IMR-90 (cell line): ENCODE data around the gene HEATR3. TPM values are rescaled to one million over a fixed set of nuclear protein-coding genes. Genes with fewer than 3 reads are reported as not detected.

Experiments used
- ATAC-seq: fragments of 200-7000 bp; cut with Tn5 transposase; 2 replicates; pipeline ENCODE4 v1.9.1; 2020; ENCODE audit warnings: low read depth, mild to moderate bottlenecking, moderate library complexity
- BruUV-seq: library from RNA; stranded (reverse); fragments of 400-500 nt; replicated peaks from 2 replicates; lab custom pipeline; 2021; lab: Mats Ljungman, UMichigan
- CTCF ChIA-PET: fragments of 300-600 bp; formaldehyde crosslinking; extraction: SDS; loops from one replicate; lab custom pipeline; 2021; ENCODE audit warnings: antibody characterized with exemption; lab: Yijun Ruan, JAX
- POLR2A ChIA-PET: fragments of 300-600 bp; sonication (Branson Sonifier 250); formaldehyde crosslinking; loops from one replicate; lab custom pipeline; 2022; ENCODE audit warnings: antibody characterized with exemption; ENCODE audit not compliant: unreplicated experiment; lab: Charles Lee
- DNase-seq: peaks from one replicate; pipeline ENCODE4 v3.0.0; 2013
- H2AFZ ChIP-seq: replicated peaks from 2 replicates; pipeline ENCODE3; 2013; ENCODE audit warnings: low read length, mild to moderate bottlenecking; ENCODE audit not compliant: poor library complexity
- H2AK5ac ChIP-seq: 2 replicates; pipeline ENCODE4 v1.6.1; 2013; ENCODE audit warnings: low read depth, low read length, inconsistent platforms
- H2AK9ac ChIP-seq: replicated peaks from 2 replicates; pipeline ENCODE3; 2013; ENCODE audit warnings: mild to moderate bottlenecking, low read depth, low read length, moderate library complexity; ENCODE audit not compliant: poor library complexity
- H2BK120ac ChIP-seq: 2 replicates; pipeline ENCODE4 v1.6.1; 2013; ENCODE audit warnings: low read depth, low read length, inconsistent platforms
- H2BK15ac ChIP-seq: 3 replicates; pipeline ENCODE4 v1.6.1; 2013; ENCODE audit warnings: low read depth, low read length, inconsistent platforms
- H2BK20ac ChIP-seq: 2 replicates; pipeline ENCODE4 v1.6.1; 2013; ENCODE audit warnings: low read depth, mild to moderate bottlenecking, inconsistent platforms, low read length, moderate library complexity
- H2BK5ac ChIP-seq: 2 replicates; pipeline ENCODE4 v1.6.1; 2013; ENCODE audit warnings: mild to moderate bottlenecking, low read depth, low read length, inconsistent platforms; ENCODE audit not compliant: poor library complexity, severe bottlenecking
- H3K14ac ChIP-seq: replicated peaks from 2 replicates; pipeline ENCODE4 v1.6.1; 2013; ENCODE audit warnings: low read depth, low read length, inconsistent platforms
- H3K18ac ChIP-seq: 2 replicates; pipeline ENCODE4 v1.6.1; 2013; ENCODE audit warnings: low read depth, low read length, control low read depth
- H3K23ac ChIP-seq: 2 replicates; pipeline ENCODE4 v1.6.1; 2013; ENCODE audit warnings: low read depth, low read length, inconsistent platforms
- H3K27ac ChIP-seq: 2 replicates; pipeline ENCODE4 v1.5.1; 2013; ENCODE audit warnings: mild to moderate bottlenecking, control low read depth, low read length; ENCODE audit not compliant: insufficient read depth
- H3K27me3 ChIP-seq: 2 replicates; pipeline ENCODE4 v1.6.1; 2013; ENCODE audit warnings: low read length; ENCODE audit not compliant: control insufficient read depth, insufficient read depth
- H3K36me3 ChIP-seq: 2 replicates; pipeline ENCODE4 v1.6.1; 2013; ENCODE audit warnings: low read length, mixed read lengths; ENCODE audit not compliant: control insufficient read depth, insufficient read depth
- H3K4ac ChIP-seq: 2 replicates; pipeline ENCODE4 v1.6.1; 2013; ENCODE audit warnings: low read depth, low read length, inconsistent platforms
- H3K4me1 ChIP-seq: 2 replicates; pipeline ENCODE4 v1.6.1; 2013; ENCODE audit warnings: low read length, mixed read lengths; ENCODE audit not compliant: control insufficient read depth, insufficient read depth
- H3K4me2 ChIP-seq: 2 replicates; pipeline ENCODE4 v1.6.1; 2013; ENCODE audit warnings: low read depth, mild to moderate bottlenecking, control low read depth, low read length, moderate library complexity
- H3K4me3 ChIP-seq: 2 replicates; pipeline ENCODE4 v1.5.1; 2013; ENCODE audit warnings: low read depth, mild to moderate bottlenecking, control low read depth, low read length, moderate library complexity; ENCODE audit not compliant: insufficient read depth
- H3K56ac ChIP-seq: 2 replicates; pipeline ENCODE4 v1.6.1; 2013; ENCODE audit warnings: low read length, inconsistent platforms; ENCODE audit not compliant: insufficient read depth; ENCODE audit errors: extremely low read depth
- H3K79me1 ChIP-seq, 2 experiments: 2 replicates each; pipeline ENCODE4 v1.6.1; 2013; ENCODE audit warnings: low read length in 2 of 2, inconsistent platforms in 1 of 2, low read depth in 1 of 2
- H3K9ac ChIP-seq: 2 replicates; pipeline ENCODE4 v1.6.1; 2013; ENCODE audit warnings: low read depth, low read length, control low read depth
- H3K9me1 ChIP-seq: 2 replicates; pipeline ENCODE4 v1.6.1; 2013; ENCODE audit warnings: low read length, inconsistent platforms; ENCODE audit not compliant: insufficient read depth
- H3K9me3 ChIP-seq: 2 replicates; pipeline ENCODE4 v1.6.1; 2013; ENCODE audit warnings: low read length; ENCODE audit not compliant: control insufficient read depth, insufficient read depth
- H4K20me1 ChIP-seq: 2 replicates; pipeline ENCODE4 v1.6.1; 2013; ENCODE audit warnings: low read length, inconsistent platforms; ENCODE audit not compliant: insufficient read depth
- H4K5ac ChIP-seq: 2 replicates; pipeline ENCODE4 v1.6.1; 2013; ENCODE audit warnings: mild to moderate bottlenecking, low read depth, low read length, control low read depth
- H4K8ac ChIP-seq, 2 experiments: 2 replicates each; pipeline ENCODE4 v1.6.1; 2013; ENCODE audit warnings: low read depth in 2 of 2, low read length in 2 of 2, control low read depth in 1 of 2, inconsistent platforms in 1 of 2
- H4K91ac ChIP-seq: 2 replicates; pipeline ENCODE4 v1.6.1; 2013; ENCODE audit warnings: low read depth, low read length, inconsistent platforms; ENCODE audit not compliant: insufficient read depth
- BHLHE40 ChIP-seq: fragments of 150-350 bp; IDR thresholded peaks from 2 replicates; pipeline ENCODE4 v1.6.1; 2016; ENCODE audit warnings: mild to moderate bottlenecking, low read depth, low read length
- CEBPB ChIP-seq: IDR thresholded peaks from 2 replicates; pipeline ENCODE4 v1.6.1; 2012; ENCODE audit warnings: low read depth, low read length, improper control_type of control experiment
- CHD1 ChIP-seq: IDR thresholded peaks from 2 replicates; pipeline ENCODE4 v1.6.1; 2012; ENCODE audit warnings: low read depth, low read length, improper control_type of control experiment
- ELK1 ChIP-seq: fragments of 150-350 bp; IDR thresholded peaks from 2 replicates; pipeline ENCODE4 v1.6.1; 2016; ENCODE audit warnings: low read depth, mild to moderate bottlenecking, low read length, moderate library complexity, borderline replicate concordance
- FOS ChIP-seq: fragments of 150-350 bp; IDR thresholded peaks from 2 replicates; pipeline ENCODE4 v1.6.1; 2016; ENCODE audit warnings: low read depth, low read length
- MAFK ChIP-seq: IDR thresholded peaks from 2 replicates; pipeline ENCODE4 v1.6.1; 2012; ENCODE audit warnings: low read depth, low read length, improper control_type of control experiment
- MXI1 ChIP-seq: IDR thresholded peaks from 2 replicates; pipeline ENCODE4 v1.6.1; 2012; ENCODE audit warnings: low read depth, mild to moderate bottlenecking, low read length, moderate library complexity, borderline replicate concordance
- NFE2L2 ChIP-seq: fragments of 150-350 bp; IDR thresholded peaks from 2 replicates; pipeline ENCODE4 v1.6.1; 2016; ENCODE audit warnings: low read depth, mild to moderate bottlenecking, low read length
- POLR2A ChIP-seq: IDR thresholded peaks from 2 replicates; pipeline ENCODE4 v1.6.1; 2012; ENCODE audit warnings: mild to moderate bottlenecking, low read depth, low read length
- RAD21 ChIP-seq: IDR thresholded peaks from 2 replicates; pipeline ENCODE4 v1.6.1; 2012; ENCODE audit warnings: low read length, improper control_type of control experiment
- RCOR1 ChIP-seq: IDR thresholded peaks from 2 replicates; pipeline ENCODE4 v1.6.1; 2012; ENCODE audit warnings: mild to moderate bottlenecking, low read length, improper control_type of control experiment; ENCODE audit not compliant: insufficient replicate concordance
- RFX5 ChIP-seq: IDR thresholded peaks from 2 replicates; pipeline ENCODE4 v1.8.0; 2012; ENCODE audit warnings: low read depth, mild to moderate bottlenecking, low read length, moderate library complexity
- SMC3 ChIP-seq: fragments of 150-350 bp; IDR thresholded peaks from 2 replicates; pipeline ENCODE4 v1.6.1; 2016; ENCODE audit warnings: low read depth, mild to moderate bottlenecking, antibody characterized with exemption, low read length, moderate library complexity
- whole genome bisulfite sequencing, 2 experiments: methylation state at CpG; one replicate each; pipeline versions ENCODE4 v1.1.5 to v1.1.7; 2013; ENCODE audit warnings: missing lambda C conversion rate in 2 of 2; ENCODE audit not compliant: insufficient read length in 1 of 2; ENCODE audit errors: extremely low coverage in 2 of 2; 5-methylcytosine and 5-hydroxymethylcytosine counted together
- dilution Hi-C: fragments of 300-500 bp; cut with HindIII; formaldehyde crosslinking; loops from one replicate; pipeline ENCODE4 v1.14.3; 2018; ENCODE audit warnings: low sequenced_read_pairs; ENCODE audit not compliant: unreplicated experiment
- in situ Hi-C: fragments of 300-500 bp; cut with MboI; formaldehyde crosslinking; loops from 3 replicates; pipeline ENCODE4 v1.14.3; 2019; ENCODE audit warnings: low sequenced_read_pairs, inconsistent platforms, mixed read lengths
- intact Hi-C: fragments of 100-400 bp; cut with micrococcal nuclease; formaldehyde crosslinking; loops from 2 replicates; pipeline ENCODE4 v1.10.0; 2022
- polyA plus RNA-seq, 3 experiments: library from polyadenylated mRNA; depleted of rRNA; stranded (reverse); fragments of >200 nt; gene quantifications; 2 replicates each; pipeline ENCODE4 v1.2.3, GENCODE V29; 2012; ENCODE audit warnings: low replicate concordance in 1 of 3
- total RNA-seq: library from RNA; depleted of rRNA; stranded (reverse); fragments of >200 nt; gene quantifications from 2 replicates; pipeline ENCODE4 v1.2.3, GENCODE V29; 2012
- TF ChIP-seq, protein P1 (sequence below): fragments of 150-350 bp; IDR thresholded peaks from 2 replicates; pipeline ENCODE4 v1.6.1; 2017; ENCODE audit warnings: mild to moderate bottlenecking, antibody characterized with exemption, low read length, low read depth
- TF ChIP-seq, protein P2 (sequence below): conservative IDR thresholded peaks from 2 replicates; pipeline ENCODE4 v1.5.1; 2012; ENCODE audit warnings: mild to moderate bottlenecking, low read depth, low read length, improper control_type of control experiment

The HEATR3 gene
- total and polyA plus RNA-seq, 2 of the 4 experiments (the other 2 are of a cell fraction), result 9.4 to 21.1 TPM

DNA sequence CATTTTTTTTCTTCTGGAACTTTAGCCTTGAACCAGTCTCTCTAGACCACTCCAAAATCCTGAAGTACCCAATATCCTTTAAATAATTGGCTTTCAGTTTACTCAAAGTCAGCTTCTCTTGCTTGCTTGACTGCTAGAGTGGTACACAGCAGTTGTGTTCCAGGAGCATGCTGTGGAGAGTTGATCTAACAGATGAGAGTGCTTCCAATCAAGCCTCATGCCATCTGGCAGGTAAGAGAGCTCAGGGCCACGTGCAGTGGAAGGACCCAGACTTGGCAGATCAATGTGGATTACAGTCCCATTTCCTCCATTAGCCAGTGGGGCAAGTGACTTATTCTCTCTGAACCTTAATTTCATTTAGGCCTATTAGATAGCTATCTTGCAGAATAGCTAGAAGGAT lies 25.1 kb upstream of the HEATR3 start (continued):
- TF ChIP-seq NFE2L2, result no peak

DNA sequence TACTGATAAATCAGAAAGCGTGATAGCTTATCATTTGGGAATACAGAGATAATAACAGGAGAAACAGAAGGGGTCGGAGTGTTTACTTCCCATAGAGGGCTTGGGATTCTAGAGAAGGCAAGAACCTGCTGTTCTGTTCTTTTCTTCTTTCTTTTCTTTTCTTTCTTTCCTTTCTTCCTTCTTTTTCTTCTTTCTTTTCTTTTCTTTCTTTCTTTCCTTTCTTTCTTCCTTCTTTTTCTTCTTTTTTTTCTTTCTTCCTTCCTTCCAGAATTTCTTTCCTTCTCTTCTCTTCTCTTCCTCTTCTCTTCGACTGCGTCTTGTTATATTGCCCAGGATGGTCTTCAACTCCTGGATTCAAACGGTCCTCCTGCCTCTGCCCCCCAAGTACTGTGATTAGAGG lies 22.4 kb upstream of the HEATR3 start:
- in situ Hi-C loops (no loop called here), intact Hi-C loops (no loop called here), dilution Hi-C loops (no loop called here)
- H2BK120ac ChIP-seq, result no peak overlapping the region
- H3K4me2 ChIP-seq, result no peak overlapping the region
- ChIA-PET CTCF (no interaction called here), POLR2A (interaction anchor here (0.6 kb wide), 1 partner anchor 1713 kb away, joined by 3 read pairs; no protein-coding TSS in a partner anchor)
- H3K56ac ChIP-seq, result no peak overlapping the region
- H3K18ac ChIP-seq, result no peak overlapping the region
- H2AFZ ChIP-seq, result no peak overlapping the region
- no peaks in the 10 kb centered on the region for H4K20me1 ChIP-seq
- no peak overlapping the region for H3K4ac ChIP-seq
- no peaks in the 10 kb centered on the region for H3K9me3 ChIP-seq
- H4K91ac ChIP-seq, result no peak overlapping the region
- H3K4me3 ChIP-seq, result no peak overlapping the region
- H3K4me1 ChIP-seq, result no peaks in the 10 kb centered on the region
- no peaks in the 10 kb centered on the region for H3K79me1 ChIP-seq
- no peak overlapping the region for H3K14ac ChIP-seq
- no peak overlapping the region for H3K9ac ChIP-seq
- H3K23ac ChIP-seq, result no peak overlapping the region
- ATAC-seq (no peak), DNase-seq (no peak)
- H3K27ac ChIP-seq, result no peak overlapping the region
- no peak overlapping the region for H4K5ac ChIP-seq
- H2AK9ac ChIP-seq, result no peak overlapping the region
- H3K9me1 ChIP-seq, result no peaks in the 10 kb centered on the region; the same call in 1 of the 2 replicates
- H2BK15ac ChIP-seq, result no peak overlapping the region
- H2BK20ac ChIP-seq, result no peak overlapping the region
- no peak overlapping the region for H4K8ac ChIP-seq
- no TSS peak for BruUV-seq
- peaks cover 8% of the 10 kb centered on the region for H3K27me3 ChIP-seq
- H3K36me3 ChIP-seq, result no peaks in the 10 kb centered on the region
- H2AK5ac ChIP-seq, result no peak overlapping the region
- WGBS, 2 experiments, result 80% methylated on average over 1 of the region's 5 CpGs; no CpG with 5 or more reads in 1 of the 2 experiments
- no peak overlapping the region for H2BK5ac ChIP-seq
- TF ChIP-seq CEBPB, result no peak
- TF ChIP-seq ELK1, result no peak
- TF ChIP-seq, protein P1, sequence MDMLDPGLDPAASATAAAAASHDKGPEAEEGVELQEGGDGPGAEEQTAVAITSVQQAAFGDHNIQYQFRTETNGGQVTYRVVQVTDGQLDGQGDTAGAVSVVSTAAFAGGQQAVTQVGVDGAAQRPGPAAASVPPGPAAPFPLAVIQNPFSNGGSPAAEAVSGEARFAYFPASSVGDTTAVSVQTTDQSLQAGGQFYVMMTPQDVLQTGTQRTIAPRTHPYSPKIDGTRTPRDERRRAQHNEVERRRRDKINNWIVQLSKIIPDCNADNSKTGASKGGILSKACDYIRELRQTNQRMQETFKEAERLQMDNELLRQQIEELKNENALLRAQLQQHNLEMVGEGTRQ, result no peak
- TF ChIP-seq FOS, result no peak
- TF ChIP-seq, protein P2, sequence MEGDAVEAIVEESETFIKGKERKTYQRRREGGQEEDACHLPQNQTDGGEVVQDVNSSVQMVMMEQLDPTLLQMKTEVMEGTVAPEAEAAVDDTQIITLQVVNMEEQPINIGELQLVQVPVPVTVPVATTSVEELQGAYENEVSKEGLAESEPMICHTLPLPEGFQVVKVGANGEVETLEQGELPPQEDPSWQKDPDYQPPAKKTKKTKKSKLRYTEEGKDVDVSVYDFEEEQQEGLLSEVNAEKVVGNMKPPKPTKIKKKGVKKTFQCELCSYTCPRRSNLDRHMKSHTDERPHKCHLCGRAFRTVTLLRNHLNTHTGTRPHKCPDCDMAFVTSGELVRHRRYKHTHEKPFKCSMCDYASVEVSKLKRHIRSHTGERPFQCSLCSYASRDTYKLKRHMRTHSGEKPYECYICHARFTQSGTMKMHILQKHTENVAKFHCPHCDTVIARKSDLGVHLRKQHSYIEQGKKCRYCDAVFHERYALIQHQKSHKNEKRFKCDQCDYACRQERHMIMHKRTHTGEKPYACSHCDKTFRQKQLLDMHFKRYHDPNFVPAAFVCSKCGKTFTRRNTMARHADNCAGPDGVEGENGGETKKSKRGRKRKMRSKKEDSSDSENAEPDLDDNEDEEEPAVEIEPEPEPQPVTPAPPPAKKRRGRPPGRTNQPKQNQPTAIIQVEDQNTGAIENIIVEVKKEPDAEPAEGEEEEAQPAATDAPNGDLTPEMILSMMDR, result no peak
- TF ChIP-seq BHLHE40, result no peak
- no peak for TF ChIP-seq RFX5
- no peak for TF ChIP-seq POLR2A
- TF ChIP-seq NFE2L2, result no peak
- TF ChIP-seq SMC3, result no peak
- no peak for TF ChIP-seq MXI1
- TF ChIP-seq RCOR1, result no peak
- TF ChIP-seq CHD1, result no peak
- TF ChIP-seq MAFK, result no peak
- no peak for TF ChIP-seq RAD21
